Measurements from ENCODE around the gene C12orf76. TPM values are rescaled to one million over a fixed set of nuclear protein-coding genes. Genes with fewer than 3 reads are reported as not detected.

Gene C12orf76
- total and polyA plus RNA-seq, 10 of the 15 experiments (the other 5 are each of a cell fraction or from before 2014, with no cell fraction given) = 3.6 to 20.4 (median 10.7) TPM

DNA sequence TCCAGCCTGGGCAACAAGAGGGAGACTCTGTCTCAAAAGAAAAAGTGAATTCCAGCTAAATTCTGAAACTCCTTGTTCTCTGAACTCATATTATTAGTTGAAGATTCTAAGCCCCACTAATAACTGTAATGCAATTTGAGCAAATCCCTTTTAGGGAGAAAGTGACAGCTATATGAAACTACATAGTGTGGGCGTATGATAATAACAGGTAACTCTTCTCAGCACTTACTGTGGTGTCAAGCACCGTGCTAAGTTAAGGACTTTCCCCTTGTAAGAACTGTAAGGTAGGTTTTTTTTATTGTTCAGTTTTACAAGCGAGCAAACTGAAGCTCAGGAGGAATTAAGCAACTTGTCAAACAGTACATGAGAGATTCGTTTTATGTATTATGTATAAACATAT, 43.7 kb downstream of the C12orf76 start (continued):
- TF ChIP-seq FOXM1 (IDR thresholded peaks at IDR 0.05; ENCODE audit: low read depth, low read length) = peak; percentile 76; the same call in 1 of the 2 replicates
- peak in 1 of 2 experiments; percentile 79; a peak in 1 of 3 replicates for TF ChIP-seq EGR1 (IDR thresholded peaks at IDR 0.05; ENCODE audit: borderline replicate concordance in 1 of 2, low read depth in 2 of 2, low read length in 2 of 2)
- no peak for TF ChIP-seq ZNF274 (IDR thresholded peaks at IDR 0.05; ENCODE audit: insufficient read depth, insufficient read length)
- TF ChIP-seq HDGF (IDR thresholded peaks at IDR 0.05) = no peak
- peak; percentile 50; the same call in 1 of the 2 replicates for TF ChIP-seq IKZF1 (conservative IDR thresholded peaks at IDR 0.05)
- no peak for TF ChIP-seq RCOR1 (conservative IDR thresholded peaks at IDR 0.05; ENCODE audit: low read depth, low read length)
- peak; percentile 22; the same call in 1 of the 2 replicates for TF ChIP-seq BCL11A (IDR thresholded peaks at IDR 0.05; ENCODE audit: low read depth, low read length)
- 0 out of 2 replicates have a peak, but pooled peaks have one; percentile 56 for TF ChIP-seq CREB1 (IDR thresholded peaks at IDR 0.05; ENCODE audit: low read depth)
- TF ChIP-seq ETV6 (conservative IDR thresholded peaks at IDR 0.05 in 1 of 2, IDR thresholded peaks at IDR 0.05 in 1 of 2; ENCODE audit: borderline replicate concordance in 1 of 2, low read depth in 1 of 2) = peak in 1 of 2 experiments; percentile 36; a peak in 1 of 4 replicates
- no peak for TF ChIP-seq NFYB (IDR thresholded peaks at IDR 0.05; ENCODE audit: insufficient read depth, low read depth, low read length)
- no peak for TF ChIP-seq ESRRA (IDR thresholded peaks at IDR 0.05; ENCODE audit: low read length)
- TF ChIP-seq NR2C1 (IDR thresholded peaks at IDR 0.05) = no peak
- no peak for TF ChIP-seq MYC (IDR thresholded peaks at IDR 0.05; ENCODE audit: insufficient read depth, insufficient read length, insufficient replicate concordance, low read length, severe bottlenecking)
- TF ChIP-seq POU2F2 (IDR thresholded peaks at IDR 0.05; ENCODE audit: borderline replicate concordance, low read depth, low read length) = no peak
- peak; percentile 57 to 68; a peak in 2 of 4 replicates for TF ChIP-seq IKZF2 (IDR thresholded peaks at IDR 0.05)
- no peak for TF ChIP-seq SMARCA5 (IDR thresholded peaks at IDR 0.05)
- no peak for TF ChIP-seq CHD4 (IDR thresholded peaks at IDR 0.05)
- no peak for TF ChIP-seq NFXL1 (IDR thresholded peaks at IDR 0.05; ENCODE audit: borderline replicate concordance)
- TF ChIP-seq, protein P1, sequence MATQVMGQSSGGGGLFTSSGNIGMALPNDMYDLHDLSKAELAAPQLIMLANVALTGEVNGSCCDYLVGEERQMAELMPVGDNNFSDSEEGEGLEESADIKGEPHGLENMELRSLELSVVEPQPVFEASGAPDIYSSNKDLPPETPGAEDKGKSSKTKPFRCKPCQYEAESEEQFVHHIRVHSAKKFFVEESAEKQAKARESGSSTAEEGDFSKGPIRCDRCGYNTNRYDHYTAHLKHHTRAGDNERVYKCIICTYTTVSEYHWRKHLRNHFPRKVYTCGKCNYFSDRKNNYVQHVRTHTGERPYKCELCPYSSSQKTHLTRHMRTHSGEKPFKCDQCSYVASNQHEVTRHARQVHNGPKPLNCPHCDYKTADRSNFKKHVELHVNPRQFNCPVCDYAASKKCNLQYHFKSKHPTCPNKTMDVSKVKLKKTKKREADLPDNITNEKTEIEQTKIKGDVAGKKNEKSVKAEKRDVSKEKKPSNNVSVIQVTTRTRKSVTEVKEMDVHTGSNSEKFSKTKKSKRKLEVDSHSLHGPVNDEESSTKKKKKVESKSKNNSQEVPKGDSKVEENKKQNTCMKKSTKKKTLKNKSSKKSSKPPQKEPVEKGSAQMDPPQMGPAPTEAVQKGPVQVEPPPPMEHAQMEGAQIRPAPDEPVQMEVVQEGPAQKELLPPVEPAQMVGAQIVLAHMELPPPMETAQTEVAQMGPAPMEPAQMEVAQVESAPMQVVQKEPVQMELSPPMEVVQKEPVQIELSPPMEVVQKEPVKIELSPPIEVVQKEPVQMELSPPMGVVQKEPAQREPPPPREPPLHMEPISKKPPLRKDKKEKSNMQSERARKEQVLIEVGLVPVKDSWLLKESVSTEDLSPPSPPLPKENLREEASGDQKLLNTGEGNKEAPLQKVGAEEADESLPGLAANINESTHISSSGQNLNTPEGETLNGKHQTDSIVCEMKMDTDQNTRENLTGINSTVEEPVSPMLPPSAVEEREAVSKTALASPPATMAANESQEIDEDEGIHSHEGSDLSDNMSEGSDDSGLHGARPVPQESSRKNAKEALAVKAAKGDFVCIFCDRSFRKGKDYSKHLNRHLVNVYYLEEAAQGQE (IDR thresholded peaks at IDR 0.05; ENCODE audit: low read depth, low read length) = 0 out of 2 replicates have a peak, but pooled peaks have one; percentile 24
- TF ChIP-seq SRF (IDR thresholded peaks at IDR 0.05; ENCODE audit: low read depth in 2 of 2, low read length in 2 of 2) = peak in 1 of 2 experiments; percentile 66; a peak in 1 of 4 replicates
- TF ChIP-seq NFIC (IDR thresholded peaks at IDR 0.05; ENCODE audit: low read depth, low read length) = peak; percentile 83
- TF ChIP-seq, protein P2, sequence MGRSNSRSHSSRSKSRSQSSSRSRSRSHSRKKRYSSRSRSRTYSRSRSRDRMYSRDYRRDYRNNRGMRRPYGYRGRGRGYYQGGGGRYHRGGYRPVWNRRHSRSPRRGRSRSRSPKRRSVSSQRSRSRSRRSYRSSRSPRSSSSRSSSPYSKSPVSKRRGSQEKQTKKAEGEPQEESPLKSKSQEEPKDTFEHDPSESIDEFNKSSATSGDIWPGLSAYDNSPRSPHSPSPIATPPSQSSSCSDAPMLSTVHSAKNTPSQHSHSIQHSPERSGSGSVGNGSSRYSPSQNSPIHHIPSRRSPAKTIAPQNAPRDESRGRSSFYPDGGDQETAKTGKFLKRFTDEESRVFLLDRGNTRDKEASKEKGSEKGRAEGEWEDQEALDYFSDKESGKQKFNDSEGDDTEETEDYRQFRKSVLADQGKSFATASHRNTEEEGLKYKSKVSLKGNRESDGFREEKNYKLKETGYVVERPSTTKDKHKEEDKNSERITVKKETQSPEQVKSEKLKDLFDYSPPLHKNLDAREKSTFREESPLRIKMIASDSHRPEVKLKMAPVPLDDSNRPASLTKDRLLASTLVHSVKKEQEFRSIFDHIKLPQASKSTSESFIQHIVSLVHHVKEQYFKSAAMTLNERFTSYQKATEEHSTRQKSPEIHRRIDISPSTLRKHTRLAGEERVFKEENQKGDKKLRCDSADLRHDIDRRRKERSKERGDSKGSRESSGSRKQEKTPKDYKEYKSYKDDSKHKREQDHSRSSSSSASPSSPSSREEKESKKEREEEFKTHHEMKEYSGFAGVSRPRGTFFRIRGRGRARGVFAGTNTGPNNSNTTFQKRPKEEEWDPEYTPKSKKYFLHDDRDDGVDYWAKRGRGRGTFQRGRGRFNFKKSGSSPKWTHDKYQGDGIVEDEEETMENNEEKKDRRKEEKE (IDR thresholded peaks at IDR 0.05) = no peak
- 0 out of 2 replicates have a peak, but pooled peaks have one; percentile 24 for TF ChIP-seq POLR2AphosphoS2 (IDR thresholded peaks at IDR 0.05; ENCODE audit: low read depth, low read length)
- TF ChIP-seq POLR2A (IDR thresholded peaks at IDR 0.05; ENCODE audit: low read depth, low read length) = no peak
- no peak for TF ChIP-seq BMI1 (IDR thresholded peaks at IDR 0.05; ENCODE audit: borderline replicate concordance)
- TF ChIP-seq MEF2B (IDR thresholded peaks at IDR 0.05; ENCODE audit: partially characterized antibody, poor library complexity, severe bottlenecking) = peak; percentile 27
- TF ChIP-seq ZBED1 (IDR thresholded peaks at IDR 0.05; ENCODE audit: borderline replicate concordance) = peak; percentile 54; the same call in 1 of the 2 replicates

Data from GM12878 (cell line).